Measurements from ENCODE around the gene ETHE1. TPM values are rescaled to one million over a fixed set of nuclear protein-coding genes. Genes with fewer than 3 reads are reported as not detected.

ETHE1 gene
- polyA plus RNA-seq, 2 of the 4 experiments (the other 2 are of a cell fraction), result 37.3 to 58.9 TPM

- FAIRE-seq (no peak), ATAC-seq (peak in 1 of 2 experiments; percentile 11; a peak in 1 of 6 replicates), DNase-seq (ENCODE audit: low read depth in 1 of 2, low spot score in 1 of 2) (peak; percentile 59)
- peaks cover 9% of the 10 kb centered on the region for H3K4me1 ChIP-seq
- H3K27ac ChIP-seq, result no peak overlapping the region
- H3K4me3 ChIP-seq, result no peak overlapping the region
- ChIA-PET POLR2A (no interaction called here), CTCF (interaction anchor here (0.6 to 15.3 kb wide), 26 partner anchors 11 to 402 kb away, joined by 3 to 167 read pairs (median 4); partner anchors contain the start of genes IRGQ, PINLYP, XRCC1 and ZNF576)
- WGBS (ENCODE audit: missing lambda C conversion rate), result 90% methylated on average over 55 of the region's 62 CpGs
- no peak overlapping the region for H3K4me2 ChIP-seq
- no peak for TF ChIP-seq RCOR1 (IDR thresholded peaks at IDR 0.05; ENCODE audit: low read depth, low read length)
- TF ChIP-seq SMC3 (IDR thresholded peaks at IDR 0.05), result peak; percentile 54
- no peak for TF ChIP-seq PHF8 (IDR thresholded peaks at IDR 0.05; ENCODE audit: borderline replicate concordance, low read depth)
- peak; percentile 41 to 42; a peak in 1 of 5 replicates for TF ChIP-seq RAD21 (conservative IDR thresholded peaks at IDR 0.05 in 1 of 2, IDR thresholded peaks at IDR 0.05 in 1 of 2)
- peak; percentile 52 for TF ChIP-seq CTCF (IDR thresholded peaks at IDR 0.05)
- no peak for TF ChIP-seq HES2 (IDR thresholded peaks at IDR 0.05)
- TF ChIP-seq, protein P1, sequence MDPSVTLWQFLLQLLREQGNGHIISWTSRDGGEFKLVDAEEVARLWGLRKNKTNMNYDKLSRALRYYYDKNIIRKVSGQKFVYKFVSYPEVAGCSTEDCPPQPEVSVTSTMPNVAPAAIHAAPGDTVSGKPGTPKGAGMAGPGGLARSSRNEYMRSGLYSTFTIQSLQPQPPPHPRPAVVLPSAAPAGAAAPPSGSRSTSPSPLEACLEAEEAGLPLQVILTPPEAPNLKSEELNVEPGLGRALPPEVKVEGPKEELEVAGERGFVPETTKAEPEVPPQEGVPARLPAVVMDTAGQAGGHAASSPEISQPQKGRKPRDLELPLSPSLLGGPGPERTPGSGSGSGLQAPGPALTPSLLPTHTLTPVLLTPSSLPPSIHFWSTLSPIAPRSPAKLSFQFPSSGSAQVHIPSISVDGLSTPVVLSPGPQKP (IDR thresholded peaks at IDR 0.05; ENCODE audit: low read depth, low read length), result no peak
- no peak for TF ChIP-seq POLR2AphosphoS2 (conservative IDR thresholded peaks at IDR 0.05; ENCODE audit: low read length)
- H3K9me3 ChIP-seq, result no peaks in the 10 kb centered on the region
Measured at GRCh38 chr19:43534816-43535761, 8.1 kb upstream of the ETHE1 start.

DNA sequence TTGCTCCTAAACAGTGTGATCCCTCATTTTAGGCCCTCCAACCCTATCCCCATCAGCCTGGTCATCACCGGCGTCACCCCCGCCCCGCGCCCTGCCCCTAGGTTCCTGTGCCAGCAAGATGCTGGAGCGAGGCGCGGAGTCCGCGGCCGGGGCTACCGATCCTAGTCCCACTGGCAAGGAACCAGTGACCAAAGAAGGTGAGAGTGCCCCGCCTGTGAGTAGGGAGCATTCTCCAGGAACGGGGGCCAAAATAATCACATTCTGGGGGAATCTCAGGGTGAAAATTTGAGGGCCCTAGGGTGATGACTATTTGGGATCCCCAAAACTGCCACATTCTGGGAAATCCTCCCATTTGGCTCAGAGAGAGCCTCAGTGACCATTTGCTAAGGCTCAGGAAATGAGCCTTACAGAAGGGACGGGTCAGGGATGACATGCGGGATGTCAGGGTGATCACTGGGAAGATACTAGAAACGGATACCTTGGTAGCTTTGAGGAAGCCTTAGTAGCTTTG lies 7.4 kb upstream of the ETHE1 start:
- ChIA-PET CTCF (interaction anchor here (1.0 to 15.3 kb wide), 10 partner anchors 11 to 232 kb away, joined by 3 to 167 read pairs (median 7); partner anchors contain the start of genes IRGQ and ZNF576), POLR2A (interaction anchor here (1.7 to 2.6 kb wide), 6 partner anchors 15 to 134 kb away, joined by 3 to 21 read pairs (median 8); partner anchors contain the start of genes IRGQ, PHLDB3, PINLYP and XRCC1)
- DNase-seq (ENCODE audit: low read depth in 1 of 2, low spot score in 1 of 2), result no peak
- ATAC-seq, result no peak
- WGBS (ENCODE audit: missing lambda C conversion rate), result 88% methylated on average over 17 of the region's 17 CpGs
- FAIRE-seq, result no peak
- peaks cover 14% of the 10 kb centered on the region for H3K4me1 ChIP-seq
- no peaks in the 10 kb centered on the region for H3K9me3 ChIP-seq
- no peak for TF ChIP-seq GATA3 (IDR thresholded peaks at IDR 0.05; ENCODE audit: borderline replicate concordance)
- TF ChIP-seq NFE2L2 (conservative IDR thresholded peaks at IDR 0.05; ENCODE audit: low read length), result no peak
- TF ChIP-seq HDAC2 (IDR thresholded peaks at IDR 0.05), result no peak
- no peak for TF ChIP-seq CHD4 (IDR thresholded peaks at IDR 0.05; ENCODE audit: borderline replicate concordance)
- TF ChIP-seq CHD2 (IDR thresholded peaks at IDR 0.05; ENCODE audit: low read length, partially characterized antibody), result no peak
- TF ChIP-seq MAX (IDR thresholded peaks at IDR 0.05), result no peak
- no peak for TF ChIP-seq RCOR1 (IDR thresholded peaks at IDR 0.05; ENCODE audit: low read depth, low read length)
- no peak for TF ChIP-seq FOXS1 (CRISPR knock-in tag; IDR thresholded peaks at IDR 0.05)
- TF ChIP-seq EHF (CRISPR knock-in tag; IDR thresholded peaks at IDR 0.05), result no peak
- TF ChIP-seq EHMT2 (IDR thresholded peaks at IDR 0.05; ENCODE audit: low read depth), result no peak
- no peak for TF ChIP-seq REST (IDR thresholded peaks at IDR 0.05)
- H3K27ac ChIP-seq, result peak overlapping the region in 1 of 2 experiments; percentile 93; a peak in 2 of 6 replicates
- peak overlapping the region; percentile 91 for H3K4me2 ChIP-seq
- peak overlapping the region; percentile 57; the same call in 2 of the 3 replicates for H3K4me3 ChIP-seq
